ENCODE data around the gene ZNF628.

The ZNF628 gene

DNA sequence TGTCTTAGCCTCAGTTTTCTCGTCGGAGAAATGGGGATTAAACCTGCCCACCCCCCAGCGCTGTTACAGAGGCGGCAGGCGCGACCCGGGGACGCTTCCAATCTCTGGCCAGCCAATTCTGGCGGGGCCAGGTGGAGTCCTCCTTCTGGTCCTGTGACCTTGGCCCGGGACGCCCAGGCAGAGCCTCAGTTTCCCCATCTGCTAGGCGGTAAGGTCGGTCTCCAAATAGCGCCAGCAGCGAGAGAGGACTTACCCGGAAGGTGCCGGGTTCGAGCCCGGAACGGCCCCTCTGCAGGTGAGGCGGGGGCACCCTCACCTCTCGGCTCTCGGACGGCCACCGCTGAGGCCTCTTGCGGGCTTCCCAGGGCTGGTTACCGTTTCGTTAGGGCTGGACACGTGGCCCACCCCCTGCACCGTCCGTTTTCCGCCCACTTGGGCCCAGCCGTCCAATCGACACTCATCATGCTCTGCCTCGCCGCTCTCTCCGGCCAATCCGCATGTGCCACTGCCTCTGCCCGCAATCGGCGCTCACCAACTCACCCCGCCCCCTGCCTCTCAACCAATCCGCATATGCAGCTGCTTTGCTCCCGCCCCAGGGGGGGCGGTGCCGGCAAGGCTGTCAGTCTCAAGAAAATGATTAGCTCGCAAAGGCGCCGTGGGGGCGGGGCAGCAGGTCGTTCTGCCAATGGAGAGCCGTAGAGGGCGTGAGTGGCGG is 15.0 kb upstream of the ZNF628 start, which contains the start of gene ISOC2 (continued):
- TF ChIP-seq ZBTB48 (tag by site-specific recombination; IDR thresholded peaks at IDR 0.05) = peak; percentile 25; the same call in 1 of the 2 replicates
- TF ChIP-seq ZNF140 (tag by site-specific recombination; IDR thresholded peaks at IDR 0.05) = no peak
- TF ChIP-seq ZNF654 (tag by site-specific recombination; IDR thresholded peaks at IDR 0.05; ENCODE audit: low read depth) = no peak
- TF ChIP-seq KLF16 (tag by site-specific recombination; IDR thresholded peaks at IDR 0.05) = peak; percentile 72
- peak; percentile 33; the same call in 1 of the 2 replicates for TF ChIP-seq ZNF239 (tag by site-specific recombination; IDR thresholded peaks at IDR 0.05)
- no peak for TF ChIP-seq ZNF555 (tag by site-specific recombination; conservative IDR thresholded peaks at IDR 0.05)
- 0 out of 2 replicates have a peak, but pooled peaks have one; percentile 52 for TF ChIP-seq ZNF610 (tag by site-specific recombination; IDR thresholded peaks at IDR 0.05; ENCODE audit: borderline replicate concordance)
- peak; percentile 79 for TF ChIP-seq KLF10 (tag by site-specific recombination; IDR thresholded peaks at IDR 0.05)
- TF ChIP-seq PATZ1 (tag by site-specific recombination; IDR thresholded peaks at IDR 0.05) = 0 out of 2 replicates have a peak, but pooled peaks have one; percentile 20
- TF ChIP-seq ZSCAN30 (tag by site-specific recombination; IDR thresholded peaks at IDR 0.05) = peak; percentile 71
- TF ChIP-seq SP2 (tag by site-specific recombination; IDR thresholded peaks at IDR 0.05) = peak; percentile 100
- TF ChIP-seq ZNF768 (tag by site-specific recombination; IDR thresholded peaks at IDR 0.05) = peak; percentile 83; the same call in 1 of the 2 replicates
- TF ChIP-seq ZNF426 (tag by site-specific recombination; IDR thresholded peaks at IDR 0.05) = no peak
- TF ChIP-seq ZNF10 (tag by site-specific recombination; IDR thresholded peaks at IDR 0.05) = peak; percentile 61; the same call in 1 of the 2 replicates
- peak; percentile 82 for TF ChIP-seq EGR2 (tag by site-specific recombination; IDR thresholded peaks at IDR 0.05; ENCODE audit: low read depth)
- TF ChIP-seq, protein P1, sequence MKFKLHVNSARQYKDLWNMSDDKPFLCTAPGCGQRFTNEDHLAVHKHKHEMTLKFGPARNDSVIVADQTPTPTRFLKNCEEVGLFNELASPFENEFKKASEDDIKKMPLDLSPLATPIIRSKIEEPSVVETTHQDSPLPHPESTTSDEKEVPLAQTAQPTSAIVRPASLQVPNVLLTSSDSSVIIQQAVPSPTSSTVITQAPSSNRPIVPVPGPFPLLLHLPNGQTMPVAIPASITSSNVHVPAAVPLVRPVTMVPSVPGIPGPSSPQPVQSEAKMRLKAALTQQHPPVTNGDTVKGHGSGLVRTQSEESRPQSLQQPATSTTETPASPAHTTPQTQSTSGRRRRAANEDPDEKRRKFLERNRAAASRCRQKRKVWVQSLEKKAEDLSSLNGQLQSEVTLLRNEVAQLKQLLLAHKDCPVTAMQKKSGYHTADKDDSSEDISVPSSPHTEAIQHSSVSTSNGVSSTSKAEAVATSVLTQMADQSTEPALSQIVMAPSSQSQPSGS (tag by site-specific recombination; IDR thresholded peaks at IDR 0.05; ENCODE audit: low read depth) = no peak
- TF ChIP-seq GLIS1 (tag by site-specific recombination; IDR thresholded peaks at IDR 0.05) = peak; percentile 98
- peak; percentile 50; the same call in 1 of the 2 replicates for TF ChIP-seq OVOL3 (tag by site-specific recombination; IDR thresholded peaks at IDR 0.05)
- TF ChIP-seq, protein P2, sequence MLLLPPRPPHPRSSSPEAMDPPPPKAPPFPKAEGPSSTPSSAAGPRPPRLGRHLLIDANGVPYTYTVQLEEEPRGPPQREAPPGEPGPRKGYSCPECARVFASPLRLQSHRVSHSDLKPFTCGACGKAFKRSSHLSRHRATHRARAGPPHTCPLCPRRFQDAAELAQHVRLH (tag by site-specific recombination; IDR thresholded peaks at IDR 0.05) = peak; percentile 42; the same call in 1 of the 2 replicates
- TF ChIP-seq ZNF324 (tag by site-specific recombination; IDR thresholded peaks at IDR 0.05) = peak; percentile 57; the same call in 1 of the 2 replicates
- TF ChIP-seq ZNF341 (tag by site-specific recombination; IDR thresholded peaks at IDR 0.05; ENCODE audit: low read depth) = no peak
- no peak for TF ChIP-seq ZNF292 (tag by site-specific recombination; IDR thresholded peaks at IDR 0.05; ENCODE audit: borderline replicate concordance, low read depth)
- TF ChIP-seq ZNF529 (tag by site-specific recombination; IDR thresholded peaks at IDR 0.05; ENCODE audit: insufficient replicate concordance) = no peak
- TF ChIP-seq ZNF629 (tag by site-specific recombination; IDR thresholded peaks at IDR 0.05) = peak; percentile 49; the same call in 1 of the 2 replicates
- TF ChIP-seq ZBTB1 (tag by site-specific recombination; IDR thresholded peaks at IDR 0.05) = no peak
- TF ChIP-seq SP7 (tag by site-specific recombination; IDR thresholded peaks at IDR 0.05) = peak; percentile 64; the same call in 1 of the 2 replicates
- TF ChIP-seq ZNF280D (tag by site-specific recombination; IDR thresholded peaks at IDR 0.05) = no peak
- no peak for TF ChIP-seq PRDM1 (tag by site-specific recombination; IDR thresholded peaks at IDR 0.05)
- no peak for TF ChIP-seq ZNF707 (tag by site-specific recombination; IDR thresholded peaks at IDR 0.05)
- TF ChIP-seq, protein P3, sequence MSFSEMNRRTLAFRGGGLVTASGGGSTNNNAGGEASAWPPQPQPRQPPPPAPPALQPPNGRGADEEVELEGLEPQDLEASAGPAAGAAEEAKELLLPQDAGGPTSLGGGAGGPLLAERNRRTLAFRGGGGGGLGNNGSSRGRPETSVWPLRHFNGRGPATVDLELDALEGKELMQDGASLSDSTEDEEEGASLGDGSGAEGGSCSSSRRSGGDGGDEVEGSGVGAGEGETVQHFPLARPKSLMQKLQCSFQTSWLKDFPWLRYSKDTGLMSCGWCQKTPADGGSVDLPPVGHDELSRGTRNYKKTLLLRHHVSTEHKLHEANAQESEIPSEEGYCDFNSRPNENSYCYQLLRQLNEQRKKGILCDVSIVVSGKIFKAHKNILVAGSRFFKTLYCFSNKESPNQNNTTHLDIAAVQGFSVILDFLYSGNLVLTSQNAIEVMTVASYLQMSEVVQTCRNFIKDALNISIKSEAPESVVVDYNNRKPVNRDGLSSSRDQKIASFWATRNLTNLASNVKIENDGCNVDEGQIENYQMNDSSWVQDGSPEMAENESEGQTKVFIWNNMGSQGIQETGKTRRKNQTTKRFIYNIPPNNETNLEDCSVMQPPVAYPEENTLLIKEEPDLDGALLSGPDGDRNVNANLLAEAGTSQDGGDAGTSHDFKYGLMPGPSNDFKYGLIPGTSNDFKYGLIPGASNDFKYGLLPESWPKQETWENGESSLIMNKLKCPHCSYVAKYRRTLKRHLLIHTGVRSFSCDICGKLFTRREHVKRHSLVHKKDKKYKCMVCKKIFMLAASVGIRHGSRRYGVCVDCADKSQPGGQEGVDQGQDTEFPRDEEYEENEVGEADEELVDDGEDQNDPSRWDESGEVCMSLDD (tag by site-specific recombination; IDR thresholded peaks at IDR 0.05) = peak; percentile 12; the same call in 1 of the 2 replicates

Data from HEK293 (cell line).